PC-3 (cell line): ENCODE measurements around the gene PRF1. TPM values are rescaled to one million over a fixed set of nuclear protein-coding genes. Genes with fewer than 3 reads are reported as not detected.

Source experiments
- ATAC-seq: fragments of 200-7000 bp; cut with Tn5 transposase; 2 replicates; pipeline ENCODE4 v1.9.1; 2020; ENCODE audit warnings: mild to moderate bottlenecking, moderate library complexity
- BruUV-seq: library from RNA; stranded (reverse); fragments of 400-500 nt; replicated peaks from 2 replicates; lab custom pipeline; 2021; lab: Mats Ljungman, UMichigan
- CTCF ChIA-PET: fragments of 300-600 bp; sonication (Branson Sonifier 250); formaldehyde crosslinking; loops from one replicate; lab custom pipeline; 2022; ENCODE audit warnings: antibody characterized with exemption; lab: Charles Lee
- POLR2A ChIA-PET: fragments of 300-600 bp; sonication (Branson Sonifier 250); formaldehyde crosslinking; loops from one replicate; lab custom pipeline; 2022; ENCODE audit warnings: antibody characterized with exemption; ENCODE audit not compliant: unreplicated experiment; lab: Charles Lee
- DNase-seq: peaks from one replicate; pipeline ENCODE4 v3.0.0-alpha.2; 2015
- H2AFZ ChIP-seq: fragments of 300-600 bp; sonication (generic); 2 replicates; pipeline ENCODE4 v1.6.0; 2016; ENCODE audit warnings: antibody characterized with exemption, low read length
- H3F3A ChIP-seq: fragments of 300-600 bp; sonication (generic); one replicate; pipeline ENCODE4 v1.6.0; 2017; ENCODE audit warnings: antibody characterized with exemption, low read length, control low read depth, mild to moderate bottlenecking; ENCODE audit not compliant: unreplicated experiment
- H3K27ac ChIP-seq: fragments of 300-600 bp; sonication (generic); 2 replicates; pipeline ENCODE4 v1.5.1; 2016; ENCODE audit warnings: mild to moderate bottlenecking, low read length
- H3K27me3 ChIP-seq: fragments of 300-600 bp; sonication (generic); 2 replicates; pipeline ENCODE4 v1.6.1; 2016; ENCODE audit warnings: low read length, mixed read lengths
- H3K36me3 ChIP-seq: fragments of 300-600 bp; sonication (generic); 2 replicates; pipeline ENCODE4 v1.6.1; 2016; ENCODE audit warnings: low read depth, mixed run types, low read length, mixed read lengths
- H3K4me1 ChIP-seq: fragments of 300-600 bp; sonication (generic); 2 replicates; pipeline ENCODE4 v1.5.1; 2016; ENCODE audit warnings: low read length; ENCODE audit not compliant: insufficient read depth
- H3K4me2 ChIP-seq: fragments of 300-600 bp; sonication (generic); 2 replicates; pipeline ENCODE4 v1.6.0; 2016; ENCODE audit warnings: low read length
- H3K4me3 ChIP-seq: fragments of 300-600 bp; sonication (generic); 2 replicates; pipeline ENCODE4 v1.5.1; 2016; ENCODE audit warnings: mild to moderate bottlenecking, low read length, mixed read lengths
- H3K79me2 ChIP-seq: fragments of 300-600 bp; sonication (generic); 2 replicates; pipeline ENCODE4 v1.6.1; 2017; ENCODE audit warnings: low read length, mixed read lengths
- H3K9ac ChIP-seq: fragments of 300-600 bp; sonication (generic); 2 replicates; pipeline ENCODE4 v1.6.0; 2016; ENCODE audit warnings: mild to moderate bottlenecking, low read length
- H3K9me2 ChIP-seq: fragments of 300-600 bp; sonication (generic); replicated peaks from 2 replicates; pipeline ENCODE4 v1.6.1; 2016; ENCODE audit warnings: mixed run types, low read length, mixed read lengths
- H3K9me3 ChIP-seq: fragments of 300-600 bp; sonication (generic); 2 replicates; pipeline ENCODE4 v1.6.1; 2016; ENCODE audit warnings: low read length, mixed read lengths
- H4K20me1 ChIP-seq: fragments of 300-600 bp; sonication (generic); 2 replicates; pipeline ENCODE4 v1.6.1; 2016; ENCODE audit warnings: low read length, mixed read lengths
- CTCF ChIP-seq: fragments of 300-600 bp; sonication (generic); conservative IDR thresholded peaks from 2 replicates; pipeline ENCODE4 v1.5.1; 2017; ENCODE audit warnings: antibody characterized with exemption, low read depth, mild to moderate bottlenecking, low read length
- EZH2 ChIP-seq: fragments of 300-600 bp; sonication (generic); IDR thresholded peaks from one replicate; pipeline ENCODE4 v1.6.1; 2017; ENCODE audit warnings: antibody characterized with exemption, mild to moderate bottlenecking, low read length; ENCODE audit not compliant: unreplicated experiment
- EZH2phosphoT487 ChIP-seq: fragments of 300-600 bp; sonication (generic); IDR thresholded peaks from 2 replicates; pipeline ENCODE4 v1.6.1; 2018; ENCODE audit warnings: mild to moderate bottlenecking, antibody characterized with exemption, low read length, borderline replicate concordance
- intact Hi-C: fragments of 100-400 bp; cut with micrococcal nuclease; formaldehyde crosslinking; loops from 2 replicates; pipeline ENCODE4 v1.9.0; 2023
- total RNA-seq: library from RNA; depleted of rRNA; stranded (reverse); fragments of >200 nt; gene quantifications from 2 replicates; pipeline ENCODE4 v1.2.3, GENCODE V29; 2014

Gene PRF1
- total RNA-seq, 1 experiment from 2014 or later, result not detected

- Histone ChIP-seq H3K4me3 (no peak overlapping the region), H2AFZ (no peak overlapping the region), H3F3A (peaks cover 5% of the 10 kb centered on the region), H4K20me1 (no peaks in the 10 kb centered on the region), H3K27me3 (no peaks in the 10 kb centered on the region), H3K4me2 (peak overlapping the region; percentile 33), H3K9me3 (no peaks in the 10 kb centered on the region), H3K9me2 (no peaks in the 10 kb centered on the region), H3K79me2 (no peaks in the 10 kb centered on the region), H3K4me1 (peaks cover 47% of the 10 kb centered on the region), H3K27ac (peak overlapping the region; percentile 28), H3K9ac (no peak overlapping the region), H3K36me3 (no peaks in the 10 kb centered on the region)
- no TSS peak for BruUV-seq
- CTCF ChIA-PET, result interaction anchor here (0.6 to 1.0 kb wide), 4 partner anchors 17 to 183 kb away, joined by 3 to 7 read pairs (median 4); no protein-coding TSS in a partner anchor
- peak; percentile 87 for DNase-seq
- no peak for TF ChIP-seq EZH2
- TF ChIP-seq CTCF, result no peak
- TF ChIP-seq EZH2phosphoT487, result no peak
- POLR2A ChIA-PET, result interaction anchor here (0.6 kb wide), 1 partner anchor 120 kb away, joined by 3 read pairs; no protein-coding TSS in a partner anchor
- ATAC-seq, result peak; percentile 12; the same call in 1 of the 2 replicates
- intact Hi-C loops, result loop anchor here (5.0 kb wide), 1 partner anchor 81 kb away; no protein-coding TSS in a partner anchor
Observed at GRCh38 chr10:70575874-70576802, 26.4 kb downstream of the PRF1 start.

- TF ChIP-seq EZH2phosphoT487, result no peak
- no peak for TF ChIP-seq EZH2
- no peak for TF ChIP-seq CTCF
- Histone ChIP-seq H3K27me3 (no peaks in the 10 kb centered on the region), H3K9ac (no peak overlapping the region), H3K4me3 (no peak overlapping the region), H4K20me1 (no peaks in the 10 kb centered on the region), H3F3A (peaks cover 5% of the 10 kb centered on the region), H3K79me2 (no peaks in the 10 kb centered on the region), H3K36me3 (no peaks in the 10 kb centered on the region), H3K27ac (no peak overlapping the region), H3K4me1 (peaks cover 47% of the 10 kb centered on the region), H3K4me2 (no peak overlapping the region), H3K9me2 (no peaks in the 10 kb centered on the region), H3K9me3 (no peaks in the 10 kb centered on the region), H2AFZ (no peak overlapping the region)
- POLR2A ChIA-PET, result interaction anchor here (0.6 kb wide), 1 partner anchor 120 kb away, joined by 3 read pairs; no protein-coding TSS in a partner anchor
- CTCF ChIA-PET, result interaction anchor here (0.7 to 1.0 kb wide), 3 partner anchors 17 to 183 kb away, joined by 3 to 7 read pairs (median 4); no protein-coding TSS in a partner anchor
- no TSS peak for BruUV-seq
- intact Hi-C loops, result loop anchor here (5.0 kb wide), 1 partner anchor 82 kb away; no protein-coding TSS in a partner anchor
- no peak for ATAC-seq
- DNase-seq, result no peak
Observed at GRCh38 chr10:70575486-70575873, 27.1 kb downstream of the PRF1 start.
